ENCODE measurements around the gene ACLY. TPM values are rescaled to one million over a fixed set of nuclear protein-coding genes. Genes with fewer than 3 reads are reported as not detected.

Gene ACLY
- total and polyA plus RNA-seq, 5 experiments from 2014 or later: 42.7 to 79.3 (median 61.3) TPM

GRCh38 chr17:41906465-41907184 is 12.1 kb downstream of the ACLY start:
- peaks cover 0 to 3% (median 0%) of the 10 kb centered on the region in 4 donors for H3K4me1 Mint-ChIP-seq
- H3K27me3 Mint-ChIP-seq: no peaks in the 10 kb centered on the region
- H3K36me3 Mint-ChIP-seq: peaks cover 0 to 77% (median 25%) of the 10 kb centered on the region in 3 donors
- no peak overlapping the region for H3K27ac Mint-ChIP-seq
- H3K9me3 Mint-ChIP-seq: no peaks in the 10 kb centered on the region
- DNase-seq (no peak), ATAC-seq (no peak)
- H3K4me3 Mint-ChIP-seq: no peak overlapping the region
- POLR2A ChIA-PET: no interaction called here

GRCh38 chr17:41905172-41905571 is 13.6 kb downstream of the ACLY start:
- H3K9me3 Mint-ChIP-seq: no peaks in the 10 kb centered on the region
- ATAC-seq (no peak), DNase-seq (no peak)
- no peaks in the 10 kb centered on the region for H3K27me3 Mint-ChIP-seq
- no peak overlapping the region for H3K4me3 Mint-ChIP-seq
- peaks cover 5 to 77% (median 28%) of the 10 kb centered on the region in 3 donors for H3K36me3 Mint-ChIP-seq
- POLR2A ChIA-PET: no interaction called here
- peaks cover 0 to 3% (median 1%) of the 10 kb centered on the region in 4 donors for H3K4me1 Mint-ChIP-seq
- H3K27ac Mint-ChIP-seq: no peak overlapping the region

- Mint-ChIP-seq H3K27me3 (no peaks in the 10 kb centered on the region), H3K36me3 (peaks cover 5 to 76% (median 26%) of the 10 kb centered on the region in 3 donors), H3K9me3 (no peaks in the 10 kb centered on the region), H3K27ac (no peak overlapping the region), H3K4me3 (no peak overlapping the region), H3K4me1 (peaks cover 0 to 4% (median 1%) of the 10 kb centered on the region in 4 donors)
- DNase-seq: no peak
- POLR2A ChIA-PET: no interaction called here
- ATAC-seq: no peak
Measured at GRCh38 chr17:41904242-41904841, 14.4 kb downstream of the ACLY start.

GRCh38 chr17:41901646-41902045 is 17.1 kb downstream of the ACLY start:
- POLR2A ChIA-PET: no interaction called here
- no peaks in the 10 kb centered on the region for H3K27me3 Mint-ChIP-seq
- no peaks in the 10 kb centered on the region for H3K9me3 Mint-ChIP-seq
- no peak for ATAC-seq
- peak overlapping the region in 2 of 10 donors; percentile 37 to 40 for H3K27ac Mint-ChIP-seq
- DNase-seq: no peak
- peaks cover 0 to 4% (median 0%) of the 10 kb centered on the region in 4 donors for H3K4me1 Mint-ChIP-seq
- H3K36me3 Mint-ChIP-seq: peaks cover 5 to 81% (median 29%) of the 10 kb centered on the region in 3 donors
- H3K4me3 Mint-ChIP-seq: no peak overlapping the region

GRCh38 chr17:41896726-41897125 is 22.0 kb downstream of the ACLY start:
- ATAC-seq (no peak), DNase-seq (no peak)
- Mint-ChIP-seq H3K27me3 (no peaks in the 10 kb centered on the region), H3K4me3 (no peak overlapping the region), H3K27ac (peak overlapping the region in 1 of 10 donors; percentile 34), H3K36me3 (peaks cover 5 to 95% (median 18%) of the 10 kb centered on the region in 3 donors), H3K9me3 (no peaks in the 10 kb centered on the region), H3K4me1 (peaks cover 0 to 6% (median under 1%) of the 10 kb centered on the region in 4 donors)
- POLR2A ChIA-PET: interaction anchor here (0.5 kb wide), 1 partner anchor 18 kb away, joined by 4 read pairs; no protein-coding TSS in a partner anchor

- Mint-ChIP-seq H3K27me3 (no peaks in the 10 kb centered on the region), H3K4me1 (peaks cover 0 to 4% (median under 1%) of the 10 kb centered on the region in 4 donors), H3K27ac (peak overlapping the region in 3 of 10 donors; percentile 8 to 82 (median 63)), H3K36me3 (peaks cover 0 to 90% (median 12%) of the 10 kb centered on the region in 3 donors), H3K9me3 (no peaks in the 10 kb centered on the region), H3K4me3 (no peak overlapping the region)
- no peak for ATAC-seq
- DNase-seq: no peak
- POLR2A ChIA-PET: no interaction called here
Measured at GRCh38 chr17:41895617-41896016, 23.1 kb downstream of the ACLY start.

GRCh38 chr17:41894791-41895331 is 23.9 kb downstream of the ACLY start:
- Mint-ChIP-seq H3K4me1 (peaks cover 0 to 4% (median under 1%) of the 10 kb centered on the region in 4 donors), H3K27me3 (no peaks in the 10 kb centered on the region), H3K27ac (peak overlapping the region in 1 of 10 donors; percentile 15), H3K4me3 (no peak overlapping the region), H3K36me3 (peaks cover 0 to 87% (median 14%) of the 10 kb centered on the region in 3 donors), H3K9me3 (no peaks in the 10 kb centered on the region)
- ATAC-seq (no peak), DNase-seq (no peak)
- POLR2A ChIA-PET: no interaction called here

GRCh38 chr17:41893384-41893783 is 25.4 kb downstream of the ACLY start:
- ATAC-seq: no peak
- Mint-ChIP-seq H3K9me3 (no peaks in the 10 kb centered on the region), H3K36me3 (peaks cover 0 to 85% (median 16%) of the 10 kb centered on the region in 3 donors), H3K4me1 (peaks cover 0 to 2% (median under 1%) of the 10 kb centered on the region in 4 donors), H3K27me3 (no peaks in the 10 kb centered on the region), H3K27ac (peak overlapping the region in 2 of 10 donors; percentile 7 to 15), H3K4me3 (no peak overlapping the region)
- DNase-seq: no peak
- POLR2A ChIA-PET: no interaction called here

- no peaks in the 10 kb centered on the region for H3K27me3 Mint-ChIP-seq
- no peaks in the 10 kb centered on the region for H3K9me3 Mint-ChIP-seq
- DNase-seq (no peak), ATAC-seq (no peak)
- H3K36me3 Mint-ChIP-seq: peaks cover 0 to 85% (median 17%) of the 10 kb centered on the region in 3 donors
- POLR2A ChIA-PET: no interaction called here
- peak overlapping the region in 1 of 10 donors; percentile 15 for H3K27ac Mint-ChIP-seq
- peaks cover 0 to 2% (median under 1%) of the 10 kb centered on the region in 4 donors for H3K4me1 Mint-ChIP-seq
- H3K4me3 Mint-ChIP-seq: no peak overlapping the region
Measured at GRCh38 chr17:41892021-41892376, 26.8 kb downstream of the ACLY start.

GRCh38 chr17:41891135-41892020 is 27.4 kb downstream of the ACLY start:
- H3K9me3 Mint-ChIP-seq: no peaks in the 10 kb centered on the region
- H3K36me3 Mint-ChIP-seq: peaks cover 0 to 84% (median 15%) of the 10 kb centered on the region in 3 donors
- no peak for ATAC-seq
- no peak overlapping the region for H3K27ac Mint-ChIP-seq
- no peak for DNase-seq
- H3K27me3 Mint-ChIP-seq: no peaks in the 10 kb centered on the region
- H3K4me1 Mint-ChIP-seq: peaks cover 0 to 2% (median under 1%) of the 10 kb centered on the region in 4 donors
- no peak overlapping the region for H3K4me3 Mint-ChIP-seq
- POLR2A ChIA-PET: no interaction called here

GRCh38 chr17:41888332-41888965 is 30.3 kb downstream of the ACLY start:
- H3K4me1 Mint-ChIP-seq: peaks cover 0 to 3% (median 0%) of the 10 kb centered on the region in 4 donors
- DNase-seq: no peak
- H3K4me3 Mint-ChIP-seq: no peak overlapping the region
- peak overlapping the region in 3 of 10 donors; percentile 4 to 32 (median 21) for H3K27ac Mint-ChIP-seq
- POLR2A ChIA-PET: no interaction called here
- H3K9me3 Mint-ChIP-seq: no peaks in the 10 kb centered on the region
- no peak for ATAC-seq
- no peaks in the 10 kb centered on the region for H3K27me3 Mint-ChIP-seq
- peaks cover 0 to 87% (median 21%) of the 10 kb centered on the region in 3 donors for H3K36me3 Mint-ChIP-seq

GRCh38 chr17:41885733-41886132 is 33.0 kb downstream of the ACLY start:
- DNase-seq: no peak
- H3K27me3 Mint-ChIP-seq: no peaks in the 10 kb centered on the region
- peak overlapping the region in 2 of 10 donors; percentile 17 to 69 for H3K27ac Mint-ChIP-seq
- no peak overlapping the region for H3K4me3 Mint-ChIP-seq
- H3K4me1 Mint-ChIP-seq: peaks cover 0 to 7% (median 0%) of the 10 kb centered on the region in 4 donors
- POLR2A ChIA-PET: no interaction called here
- ATAC-seq: no peak
- no peaks in the 10 kb centered on the region for H3K9me3 Mint-ChIP-seq
- peaks cover 0 to 87% (median 18%) of the 10 kb centered on the region in 3 donors for H3K36me3 Mint-ChIP-seq

Data from naive thymus-derived CD8-positive, alpha-beta T cell (primary cell).